Measurements from ENCODE around the gene ACP1. TPM values are rescaled to one million over a fixed set of nuclear protein-coding genes. Genes with fewer than 3 reads are reported as not detected.

Gene ACP1
- total RNA-seq, 1 donor from 2014 or later = 68.4 TPM

- peaks cover 25% of the 10 kb centered on the region for H3K36me3 ChIP-seq
- H3K27me3 ChIP-seq = no peaks in the 10 kb centered on the region
- no peak for ATAC-seq
- TF ChIP-seq CTCF (IDR thresholded peaks at IDR 0.05) = no peak
- no peak for DNase-seq
- H3K4me1 ChIP-seq = peaks cover 24% of the 10 kb centered on the region
- intact Hi-C loops (cut with DNase I) = no loop called here
- no peak overlapping the region for H3K4me3 ChIP-seq
- H3K27ac ChIP-seq = no peak overlapping the region
- no peaks in the 10 kb centered on the region for H3K9me3 ChIP-seq
Observed at GRCh38 chr2:269356-270030, 4.7 kb downstream of the ACP1 start.

GRCh38 chr2:270861-271260, 6.1 kb downstream of the ACP1 start:
- no peak for DNase-seq
- Histone ChIP-seq H3K9me3 (no peaks in the 10 kb centered on the region), H3K4me1 (peaks cover 20% of the 10 kb centered on the region), H3K4me3 (no peak overlapping the region), H3K27ac (no peak overlapping the region), H3K36me3 (peaks cover 37% of the 10 kb centered on the region), H3K27me3 (no peaks in the 10 kb centered on the region)
- ATAC-seq = no peak
- intact Hi-C loops (cut with DNase I) = no loop called here
- no peak for TF ChIP-seq CTCF (IDR thresholded peaks at IDR 0.05)

GRCh38 chr2:271917-272316, 7.2 kb downstream of the ACP1 start:
- Histone ChIP-seq H3K27ac (no peak overlapping the region), H3K27me3 (no peaks in the 10 kb centered on the region), H3K4me1 (peaks cover 10% of the 10 kb centered on the region), H3K4me3 (no peak overlapping the region), H3K9me3 (no peaks in the 10 kb centered on the region), H3K36me3 (peaks cover 48% of the 10 kb centered on the region)
- TF ChIP-seq CTCF (IDR thresholded peaks at IDR 0.05) = no peak
- no peak for DNase-seq
- intact Hi-C loops (cut with DNase I) = no loop called here
- peak; percentile 76 for ATAC-seq

GRCh38 chr2:273333-273732, 8.6 kb downstream of the ACP1 start:
- no peak for TF ChIP-seq CTCF (IDR thresholded peaks at IDR 0.05)
- no peak overlapping the region for H3K4me3 ChIP-seq
- peaks cover 7% of the 10 kb centered on the region for H3K4me1 ChIP-seq
- ATAC-seq (no peak), DNase-seq (no peak)
- intact Hi-C loops (cut with DNase I) = no loop called here
- H3K9me3 ChIP-seq = no peaks in the 10 kb centered on the region
- peaks cover 62% of the 10 kb centered on the region for H3K36me3 ChIP-seq
- no peaks in the 10 kb centered on the region for H3K27me3 ChIP-seq
- H3K27ac ChIP-seq = no peak overlapping the region

GRCh38 chr2:274503-274902, 9.8 kb downstream of the ACP1 start:
- peak; percentile 20 for ATAC-seq
- no peak overlapping the region for H3K27ac ChIP-seq
- H3K4me3 ChIP-seq = no peak overlapping the region
- peaks cover 74% of the 10 kb centered on the region for H3K36me3 ChIP-seq
- peak; percentile 15 for TF ChIP-seq CTCF (IDR thresholded peaks at IDR 0.05)
- no peaks in the 10 kb centered on the region for H3K9me3 ChIP-seq
- no peaks in the 10 kb centered on the region for H3K27me3 ChIP-seq
- H3K4me1 ChIP-seq = peaks cover 3% of the 10 kb centered on the region
- intact Hi-C loops (cut with DNase I) = no loop called here
- no peak for DNase-seq

- DNase-seq (no peak), ATAC-seq (peak; percentile 47)
- intact Hi-C loops (cut with DNase I) = no loop called here
- no peak for TF ChIP-seq CTCF (IDR thresholded peaks at IDR 0.05)
- Histone ChIP-seq H3K27me3 (no peaks in the 10 kb centered on the region), H3K4me1 (no peaks in the 10 kb centered on the region), H3K27ac (no peak overlapping the region), H3K4me3 (no peak overlapping the region), H3K36me3 (peaks cover 83% of the 10 kb centered on the region), H3K9me3 (no peaks in the 10 kb centered on the region)
Observed at GRCh38 chr2:275466-275865, 10.7 kb downstream of the ACP1 start.
